Osteoblast (primary cell): ENCODE results near the gene EXOG. TPM values are rescaled to one million over a fixed set of nuclear protein-coding genes. Genes with fewer than 3 reads are reported as not detected.

Experiments used
- DNase-seq: peaks from one replicate; pipeline ENCODE4 v3.0.0; 2011; ENCODE audit warnings: low spot score, mixed read lengths; ENCODE audit not compliant: insufficient read length; ENCODE audit errors: missing footprints
- H2AFZ ChIP-seq: 2 replicates; pipeline ENCODE4 v1.6.0; 2011; ENCODE audit warnings: mild to moderate bottlenecking, low read length
- H3K27ac ChIP-seq: 2 replicates; pipeline ENCODE4 v1.5.1; 2011; ENCODE audit warnings: mild to moderate bottlenecking, low read depth, low read length, moderate library complexity
- H3K27me3 ChIP-seq: 2 replicates; pipeline ENCODE4 v1.6.0; 2012; ENCODE audit warnings: mild to moderate bottlenecking, control low read depth, inconsistent platforms, low read length, moderate library complexity; ENCODE audit not compliant: insufficient read depth
- H3K36me3 ChIP-seq: 2 replicates; pipeline ENCODE4 v1.5.1; 2011; ENCODE audit warnings: mild to moderate bottlenecking, low read length, control low read depth, moderate library complexity; ENCODE audit not compliant: insufficient read depth
- H3K4me1 ChIP-seq: 2 replicates; pipeline ENCODE4 v1.5.1; 2011; ENCODE audit warnings: mild to moderate bottlenecking, low read length, control low read depth, moderate library complexity; ENCODE audit not compliant: insufficient read depth
- H3K4me2 ChIP-seq: 2 replicates; pipeline ENCODE4 v1.6.0; 2011; ENCODE audit warnings: mild to moderate bottlenecking, low read length; ENCODE audit not compliant: insufficient read depth
- H3K4me3 ChIP-seq: fragments of 200-600 bp; sonication (generic); 3 replicates; pipeline ENCODE4 v1.5.1; 2012; ENCODE audit warnings: mild to moderate bottlenecking, low read length, inconsistent platforms; ENCODE audit not compliant: insufficient read depth
- H3K79me2 ChIP-seq: 2 replicates; pipeline ENCODE4 v1.6.0; 2012; ENCODE audit warnings: mild to moderate bottlenecking, low read length, control low read depth, inconsistent platforms; ENCODE audit not compliant: insufficient read depth
- H3K9me3 ChIP-seq: 2 replicates; pipeline ENCODE4 v1.5.1; 2011; ENCODE audit warnings: low read depth, low read length, control low read depth
- H4K20me1 ChIP-seq: 2 replicates; pipeline ENCODE4 v1.6.0; 2012; ENCODE audit warnings: mild to moderate bottlenecking, low read length, control low read depth; ENCODE audit not compliant: insufficient read depth
- CTCF ChIP-seq: IDR thresholded peaks from 2 replicates; pipeline ENCODE4 v1.5.1; 2011; ENCODE audit warnings: mild to moderate bottlenecking, low read depth, low read length, moderate library complexity; ENCODE audit errors: extremely low read depth
- total RNA-seq: library from RNA; depleted of rRNA; stranded (reverse); fragments of >200 nt; gene quantifications from 2 replicates; pipeline ENCODE4 v1.2.3, GENCODE V29; 2012

The EXOG gene
- total RNA-seq, 1 donor: 14.5 TPM

DNA sequence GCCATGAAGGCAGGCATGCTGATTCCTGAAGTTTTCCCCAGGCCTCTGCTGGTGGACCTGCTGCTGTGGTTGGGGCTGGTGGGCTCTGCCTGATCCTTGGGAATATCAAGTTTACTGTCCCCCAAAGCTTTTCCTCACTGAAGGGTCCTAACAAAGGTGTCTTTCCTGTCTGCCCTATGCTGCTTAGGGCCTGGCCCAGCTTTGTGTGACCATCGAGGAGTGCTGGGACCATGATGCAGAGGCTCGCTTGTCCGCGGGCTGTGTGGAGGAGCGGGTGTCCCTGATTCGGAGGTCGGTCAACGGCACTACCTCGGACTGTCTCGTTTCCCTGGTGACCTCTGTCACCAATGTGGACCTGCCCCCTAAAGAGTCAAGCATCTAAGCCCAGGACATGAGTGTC, 13.2 kb upstream of the EXOG start:
- Histone ChIP-seq H3K27me3 (no peaks in the 10 kb centered on the region), H3K36me3 (peaks cover 2% of the 10 kb centered on the region), H2AFZ (no peak overlapping the region), H3K79me2 (no peaks in the 10 kb centered on the region), H4K20me1 (no peaks in the 10 kb centered on the region), H3K4me3 (no peak overlapping the region), H3K9me3 (no peaks in the 10 kb centered on the region), H3K4me2 (no peak overlapping the region), H3K27ac (no peak overlapping the region), H3K4me1 (no peaks in the 10 kb centered on the region)
- no peak for TF ChIP-seq CTCF
- no peak for DNase-seq

DNA sequence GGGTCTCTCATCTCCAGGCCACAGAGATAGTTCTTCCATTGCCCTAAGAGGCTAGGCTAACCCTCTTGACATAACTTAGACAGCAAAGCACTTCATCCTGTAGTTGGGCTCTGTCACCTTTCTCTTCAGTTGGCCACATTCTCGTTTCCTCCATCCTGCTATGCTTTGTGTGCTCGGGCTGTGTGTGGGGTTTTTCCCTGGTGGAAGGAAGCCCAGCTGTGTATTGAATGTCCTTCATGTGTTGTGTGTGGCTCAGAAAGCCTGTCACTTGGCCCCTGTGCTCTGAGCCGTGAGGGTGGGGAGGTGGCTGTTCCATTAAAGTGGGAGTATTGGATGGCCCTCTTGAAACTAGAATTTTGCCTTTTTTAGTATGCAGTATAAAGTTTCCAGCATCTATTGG, 8.8 kb upstream of the EXOG start:
- Histone ChIP-seq H4K20me1 (no peaks in the 10 kb centered on the region), H3K4me1 (no peaks in the 10 kb centered on the region)

GRCh38 chr3:38488949-38489348, 7.2 kb upstream of the EXOG start:
- Histone ChIP-seq H3K4me1 (no peaks in the 10 kb centered on the region), H3K4me2 (no peak overlapping the region), H3K79me2 (no peaks in the 10 kb centered on the region), H3K9me3 (no peaks in the 10 kb centered on the region), H3K4me3 (no peak overlapping the region), H4K20me1 (no peaks in the 10 kb centered on the region), H2AFZ (no peak overlapping the region), H3K36me3 (no peaks in the 10 kb centered on the region), H3K27ac (no peak overlapping the region), H3K27me3 (no peaks in the 10 kb centered on the region)
- TF ChIP-seq CTCF: no peak
- no peak for DNase-seq

More for the DNA sequence above, 8.8 kb upstream of the EXOG start:
- no peak overlapping the region for H3K4me2 ChIP-seq
- no peak for DNase-seq
- TF ChIP-seq CTCF: no peak
- no peaks in the 10 kb centered on the region for H3K27me3 ChIP-seq
- no peak overlapping the region for H3K27ac ChIP-seq
- no peak overlapping the region for H3K4me3 ChIP-seq
- no peaks in the 10 kb centered on the region for H3K79me2 ChIP-seq
- H3K9me3 ChIP-seq: no peaks in the 10 kb centered on the region
- H2AFZ ChIP-seq: no peak overlapping the region
- H3K36me3 ChIP-seq: no peaks in the 10 kb centered on the region

DNA sequence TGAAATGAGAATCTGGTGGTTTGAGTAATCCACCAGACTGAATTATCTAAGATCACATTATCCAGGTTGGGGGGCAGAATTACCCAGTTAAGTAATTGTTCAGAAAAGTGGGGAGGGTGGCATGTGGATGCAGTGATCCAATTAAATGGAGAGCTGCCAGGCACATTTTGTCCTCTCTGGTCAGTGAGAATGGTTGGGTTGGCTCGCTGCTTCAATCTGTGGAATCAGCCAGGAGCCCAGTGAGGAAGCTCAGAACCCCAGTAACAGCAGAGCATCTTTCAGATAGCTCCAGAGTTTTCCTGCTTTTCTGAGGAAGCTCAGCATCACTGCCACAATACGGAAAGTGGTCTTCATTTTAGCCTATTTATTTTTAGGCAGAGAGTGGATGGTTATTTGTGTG, 6.4 kb upstream of the EXOG start:
- Histone ChIP-seq H3K79me2 (no peaks in the 10 kb centered on the region), H3K36me3 (no peaks in the 10 kb centered on the region), H3K4me3 (no peak overlapping the region), H3K4me1 (no peaks in the 10 kb centered on the region), H3K9me3 (no peaks in the 10 kb centered on the region), H2AFZ (no peak overlapping the region), H4K20me1 (no peaks in the 10 kb centered on the region), H3K27me3 (no peaks in the 10 kb centered on the region), H3K27ac (no peak overlapping the region), H3K4me2 (no peak overlapping the region)
- no peak for TF ChIP-seq CTCF
- DNase-seq: no peak
